Activated T-helper 1 cell treated with anti-CD3 and anti-CD28 coated beads, Interleukin-2, amount 50 U/mL, for 16 hours (primary cell): ENCODE measurements around the gene LYRM1.
"Not testable (repeated sequence)": the region's sequence is repeated elsewhere in the genome, so short reads cannot be mapped to it uniquely, and the experiment has no call there.

Experiments
- DNase-seq, 2 donors: peaks; one replicate each; pipeline ENCODE4 v3.0.0-alpha.2; 2020; ENCODE audit warnings: low read depth in 1 of 2, low spot score in 1 of 2

Gene LYRM1

DNA sequence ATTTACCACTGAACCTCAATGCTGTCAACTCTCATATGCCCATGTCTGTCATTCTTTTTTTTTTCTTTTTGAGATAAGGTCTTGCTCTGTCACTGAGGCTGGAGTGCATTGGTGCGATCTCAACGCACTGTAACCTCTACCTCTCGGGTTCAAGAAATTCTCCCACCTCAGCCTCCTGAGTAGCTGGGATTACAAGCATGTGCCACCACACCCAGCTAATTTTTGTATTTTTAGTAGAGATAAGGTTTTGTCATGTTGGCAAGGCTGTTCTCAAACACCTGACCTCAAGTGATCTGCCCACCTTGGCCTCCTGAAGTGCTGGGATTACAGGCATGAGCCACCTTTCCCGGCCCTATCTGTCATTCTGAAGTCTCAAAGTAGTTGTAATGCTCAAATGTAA, 72.6 kb downstream of the LYRM1 start:
- not testable (repeated sequence) for DNase-seq
